GM23338 (cell line): ENCODE data around the gene CLIC3.

Experiments used
- CREB1 ChIP-seq: fragments of 250-450 bp; sonication (Bioruptor Pico); IDR thresholded peaks from 2 replicates; pipeline ENCODE4 v1.5.0; 2020; ENCODE audit warnings: low read depth, mild to moderate bottlenecking, moderate library complexity
- EZH2 ChIP-seq: fragments of 200-600 bp; sonication (generic); IDR thresholded peaks from one replicate; pipeline ENCODE4 v1.8.0; 2017; ENCODE audit warnings: antibody characterized with exemption, mild to moderate bottlenecking, low read depth; ENCODE audit not compliant: unreplicated experiment
- EZH2phosphoT487 ChIP-seq: fragments of 200-600 bp; sonication (generic); IDR thresholded peaks from one replicate; pipeline ENCODE4 v1.8.1; 2018; ENCODE audit warnings: antibody characterized with exemption; ENCODE audit not compliant: unreplicated experiment
- JUNB ChIP-seq: IDR thresholded peaks from one replicate; pipeline ENCODE4 v1.6.1; 2016; ENCODE audit warnings: antibody characterized with exemption; ENCODE audit not compliant: unreplicated experiment
- NANOG ChIP-seq: IDR thresholded peaks from 2 replicates; pipeline ENCODE4 v1.6.1; 2016; ENCODE audit warnings: antibody characterized with exemption, borderline replicate concordance
- POLR2AphosphoS5 ChIP-seq: IDR thresholded peaks from 2 replicates; pipeline ENCODE4 v1.6.1; 2016; ENCODE audit warnings: antibody characterized with exemption, low read depth
- STAT1 ChIP-seq: IDR thresholded peaks from one replicate; pipeline ENCODE4 v1.6.1; 2016; ENCODE audit warnings: antibody characterized with exemption; ENCODE audit not compliant: unreplicated experiment
- ZNF114 ChIP-seq: fragments of 250-450 bp; sonication (Bioruptor Pico); IDR thresholded peaks from 2 replicates; pipeline ENCODE4 v1.5.0; 2020; ENCODE audit warnings: mild to moderate bottlenecking, moderate library complexity
- ZNF331 ChIP-seq: fragments of 250-450 bp; sonication (Bioruptor Pico); IDR thresholded peaks from 2 replicates; pipeline ENCODE4 v1.5.0; 2020; ENCODE audit warnings: low read depth, mild to moderate bottlenecking, moderate library complexity
- TF ChIP-seq, protein P1 (sequence below), 2 experiments: fragments of 200-600 bp in 1 of 2; sonication (generic) in 1 of 2; conservative IDR thresholded peaks; 2 replicates each; pipeline versions ENCODE4 v1.5.1 to v1.6.1; 2016 to 2017; ENCODE audit warnings: antibody characterized with exemption in 2 of 2, low read depth in 2 of 2, mild to moderate bottlenecking in 2 of 2, moderate library complexity in 1 of 2
- TF ChIP-seq, protein P2 (sequence below): IDR thresholded peaks from one replicate; pipeline ENCODE4 v1.6.1; 2018; ENCODE audit warnings: antibody characterized with exemption; ENCODE audit not compliant: unreplicated experiment
- TF ChIP-seq, protein P3 (sequence below): IDR thresholded peaks from 2 replicates; pipeline ENCODE4 v1.6.1; 2016; ENCODE audit warnings: antibody characterized with exemption
- TF ChIP-seq, protein P4 (sequence below): fragments of 250-450 bp; sonication (Bioruptor Pico); IDR thresholded peaks from 2 replicates; pipeline ENCODE4 v1.5.0; 2020; ENCODE audit warnings: mild to moderate bottlenecking, moderate library complexity

DNA sequence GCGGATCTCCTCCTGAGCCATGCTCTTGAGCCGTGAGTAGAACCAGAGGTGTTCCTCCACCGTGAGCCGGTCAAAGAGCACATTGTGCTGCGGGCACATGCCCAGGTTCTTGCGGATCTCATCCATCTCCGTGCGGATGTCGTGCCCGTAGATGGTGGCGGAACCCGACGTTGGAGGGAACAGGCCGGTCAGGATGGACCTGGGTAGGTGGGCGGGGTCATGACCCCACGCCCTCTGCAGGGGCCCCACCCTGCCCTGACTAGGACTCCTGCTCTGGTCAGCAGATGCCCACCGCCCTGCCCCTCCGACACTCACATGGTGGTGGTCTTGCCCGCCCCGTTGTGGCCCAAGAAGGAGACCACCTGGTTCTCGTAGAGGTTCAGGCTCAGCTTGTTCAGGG lies 19.6 kb upstream of the CLIC3 start:
- TF ChIP-seq, protein P1, sequence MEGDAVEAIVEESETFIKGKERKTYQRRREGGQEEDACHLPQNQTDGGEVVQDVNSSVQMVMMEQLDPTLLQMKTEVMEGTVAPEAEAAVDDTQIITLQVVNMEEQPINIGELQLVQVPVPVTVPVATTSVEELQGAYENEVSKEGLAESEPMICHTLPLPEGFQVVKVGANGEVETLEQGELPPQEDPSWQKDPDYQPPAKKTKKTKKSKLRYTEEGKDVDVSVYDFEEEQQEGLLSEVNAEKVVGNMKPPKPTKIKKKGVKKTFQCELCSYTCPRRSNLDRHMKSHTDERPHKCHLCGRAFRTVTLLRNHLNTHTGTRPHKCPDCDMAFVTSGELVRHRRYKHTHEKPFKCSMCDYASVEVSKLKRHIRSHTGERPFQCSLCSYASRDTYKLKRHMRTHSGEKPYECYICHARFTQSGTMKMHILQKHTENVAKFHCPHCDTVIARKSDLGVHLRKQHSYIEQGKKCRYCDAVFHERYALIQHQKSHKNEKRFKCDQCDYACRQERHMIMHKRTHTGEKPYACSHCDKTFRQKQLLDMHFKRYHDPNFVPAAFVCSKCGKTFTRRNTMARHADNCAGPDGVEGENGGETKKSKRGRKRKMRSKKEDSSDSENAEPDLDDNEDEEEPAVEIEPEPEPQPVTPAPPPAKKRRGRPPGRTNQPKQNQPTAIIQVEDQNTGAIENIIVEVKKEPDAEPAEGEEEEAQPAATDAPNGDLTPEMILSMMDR (conservative IDR thresholded peaks at IDR 0.05; ENCODE audit: low read depth in 2 of 2) = no peak
- TF ChIP-seq EZH2 (no peak), POLR2AphosphoS5 (no peak), CREB1 (no peak), EZH2phosphoT487 (no peak), NANOG (no peak), ZNF331 (CRISPR knock-in tag) (no peak), JUNB (no peak), STAT1 (no peak), ZNF114 (CRISPR knock-in tag) (no peak)
- TF ChIP-seq, protein P2, sequence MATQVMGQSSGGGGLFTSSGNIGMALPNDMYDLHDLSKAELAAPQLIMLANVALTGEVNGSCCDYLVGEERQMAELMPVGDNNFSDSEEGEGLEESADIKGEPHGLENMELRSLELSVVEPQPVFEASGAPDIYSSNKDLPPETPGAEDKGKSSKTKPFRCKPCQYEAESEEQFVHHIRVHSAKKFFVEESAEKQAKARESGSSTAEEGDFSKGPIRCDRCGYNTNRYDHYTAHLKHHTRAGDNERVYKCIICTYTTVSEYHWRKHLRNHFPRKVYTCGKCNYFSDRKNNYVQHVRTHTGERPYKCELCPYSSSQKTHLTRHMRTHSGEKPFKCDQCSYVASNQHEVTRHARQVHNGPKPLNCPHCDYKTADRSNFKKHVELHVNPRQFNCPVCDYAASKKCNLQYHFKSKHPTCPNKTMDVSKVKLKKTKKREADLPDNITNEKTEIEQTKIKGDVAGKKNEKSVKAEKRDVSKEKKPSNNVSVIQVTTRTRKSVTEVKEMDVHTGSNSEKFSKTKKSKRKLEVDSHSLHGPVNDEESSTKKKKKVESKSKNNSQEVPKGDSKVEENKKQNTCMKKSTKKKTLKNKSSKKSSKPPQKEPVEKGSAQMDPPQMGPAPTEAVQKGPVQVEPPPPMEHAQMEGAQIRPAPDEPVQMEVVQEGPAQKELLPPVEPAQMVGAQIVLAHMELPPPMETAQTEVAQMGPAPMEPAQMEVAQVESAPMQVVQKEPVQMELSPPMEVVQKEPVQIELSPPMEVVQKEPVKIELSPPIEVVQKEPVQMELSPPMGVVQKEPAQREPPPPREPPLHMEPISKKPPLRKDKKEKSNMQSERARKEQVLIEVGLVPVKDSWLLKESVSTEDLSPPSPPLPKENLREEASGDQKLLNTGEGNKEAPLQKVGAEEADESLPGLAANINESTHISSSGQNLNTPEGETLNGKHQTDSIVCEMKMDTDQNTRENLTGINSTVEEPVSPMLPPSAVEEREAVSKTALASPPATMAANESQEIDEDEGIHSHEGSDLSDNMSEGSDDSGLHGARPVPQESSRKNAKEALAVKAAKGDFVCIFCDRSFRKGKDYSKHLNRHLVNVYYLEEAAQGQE = no peak
- TF ChIP-seq, protein P3, sequence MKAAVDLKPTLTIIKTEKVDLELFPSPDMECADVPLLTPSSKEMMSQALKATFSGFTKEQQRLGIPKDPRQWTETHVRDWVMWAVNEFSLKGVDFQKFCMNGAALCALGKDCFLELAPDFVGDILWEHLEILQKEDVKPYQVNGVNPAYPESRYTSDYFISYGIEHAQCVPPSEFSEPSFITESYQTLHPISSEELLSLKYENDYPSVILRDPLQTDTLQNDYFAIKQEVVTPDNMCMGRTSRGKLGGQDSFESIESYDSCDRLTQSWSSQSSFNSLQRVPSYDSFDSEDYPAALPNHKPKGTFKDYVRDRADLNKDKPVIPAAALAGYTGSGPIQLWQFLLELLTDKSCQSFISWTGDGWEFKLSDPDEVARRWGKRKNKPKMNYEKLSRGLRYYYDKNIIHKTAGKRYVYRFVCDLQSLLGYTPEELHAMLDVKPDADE = no peak
- TF ChIP-seq, protein P4, sequence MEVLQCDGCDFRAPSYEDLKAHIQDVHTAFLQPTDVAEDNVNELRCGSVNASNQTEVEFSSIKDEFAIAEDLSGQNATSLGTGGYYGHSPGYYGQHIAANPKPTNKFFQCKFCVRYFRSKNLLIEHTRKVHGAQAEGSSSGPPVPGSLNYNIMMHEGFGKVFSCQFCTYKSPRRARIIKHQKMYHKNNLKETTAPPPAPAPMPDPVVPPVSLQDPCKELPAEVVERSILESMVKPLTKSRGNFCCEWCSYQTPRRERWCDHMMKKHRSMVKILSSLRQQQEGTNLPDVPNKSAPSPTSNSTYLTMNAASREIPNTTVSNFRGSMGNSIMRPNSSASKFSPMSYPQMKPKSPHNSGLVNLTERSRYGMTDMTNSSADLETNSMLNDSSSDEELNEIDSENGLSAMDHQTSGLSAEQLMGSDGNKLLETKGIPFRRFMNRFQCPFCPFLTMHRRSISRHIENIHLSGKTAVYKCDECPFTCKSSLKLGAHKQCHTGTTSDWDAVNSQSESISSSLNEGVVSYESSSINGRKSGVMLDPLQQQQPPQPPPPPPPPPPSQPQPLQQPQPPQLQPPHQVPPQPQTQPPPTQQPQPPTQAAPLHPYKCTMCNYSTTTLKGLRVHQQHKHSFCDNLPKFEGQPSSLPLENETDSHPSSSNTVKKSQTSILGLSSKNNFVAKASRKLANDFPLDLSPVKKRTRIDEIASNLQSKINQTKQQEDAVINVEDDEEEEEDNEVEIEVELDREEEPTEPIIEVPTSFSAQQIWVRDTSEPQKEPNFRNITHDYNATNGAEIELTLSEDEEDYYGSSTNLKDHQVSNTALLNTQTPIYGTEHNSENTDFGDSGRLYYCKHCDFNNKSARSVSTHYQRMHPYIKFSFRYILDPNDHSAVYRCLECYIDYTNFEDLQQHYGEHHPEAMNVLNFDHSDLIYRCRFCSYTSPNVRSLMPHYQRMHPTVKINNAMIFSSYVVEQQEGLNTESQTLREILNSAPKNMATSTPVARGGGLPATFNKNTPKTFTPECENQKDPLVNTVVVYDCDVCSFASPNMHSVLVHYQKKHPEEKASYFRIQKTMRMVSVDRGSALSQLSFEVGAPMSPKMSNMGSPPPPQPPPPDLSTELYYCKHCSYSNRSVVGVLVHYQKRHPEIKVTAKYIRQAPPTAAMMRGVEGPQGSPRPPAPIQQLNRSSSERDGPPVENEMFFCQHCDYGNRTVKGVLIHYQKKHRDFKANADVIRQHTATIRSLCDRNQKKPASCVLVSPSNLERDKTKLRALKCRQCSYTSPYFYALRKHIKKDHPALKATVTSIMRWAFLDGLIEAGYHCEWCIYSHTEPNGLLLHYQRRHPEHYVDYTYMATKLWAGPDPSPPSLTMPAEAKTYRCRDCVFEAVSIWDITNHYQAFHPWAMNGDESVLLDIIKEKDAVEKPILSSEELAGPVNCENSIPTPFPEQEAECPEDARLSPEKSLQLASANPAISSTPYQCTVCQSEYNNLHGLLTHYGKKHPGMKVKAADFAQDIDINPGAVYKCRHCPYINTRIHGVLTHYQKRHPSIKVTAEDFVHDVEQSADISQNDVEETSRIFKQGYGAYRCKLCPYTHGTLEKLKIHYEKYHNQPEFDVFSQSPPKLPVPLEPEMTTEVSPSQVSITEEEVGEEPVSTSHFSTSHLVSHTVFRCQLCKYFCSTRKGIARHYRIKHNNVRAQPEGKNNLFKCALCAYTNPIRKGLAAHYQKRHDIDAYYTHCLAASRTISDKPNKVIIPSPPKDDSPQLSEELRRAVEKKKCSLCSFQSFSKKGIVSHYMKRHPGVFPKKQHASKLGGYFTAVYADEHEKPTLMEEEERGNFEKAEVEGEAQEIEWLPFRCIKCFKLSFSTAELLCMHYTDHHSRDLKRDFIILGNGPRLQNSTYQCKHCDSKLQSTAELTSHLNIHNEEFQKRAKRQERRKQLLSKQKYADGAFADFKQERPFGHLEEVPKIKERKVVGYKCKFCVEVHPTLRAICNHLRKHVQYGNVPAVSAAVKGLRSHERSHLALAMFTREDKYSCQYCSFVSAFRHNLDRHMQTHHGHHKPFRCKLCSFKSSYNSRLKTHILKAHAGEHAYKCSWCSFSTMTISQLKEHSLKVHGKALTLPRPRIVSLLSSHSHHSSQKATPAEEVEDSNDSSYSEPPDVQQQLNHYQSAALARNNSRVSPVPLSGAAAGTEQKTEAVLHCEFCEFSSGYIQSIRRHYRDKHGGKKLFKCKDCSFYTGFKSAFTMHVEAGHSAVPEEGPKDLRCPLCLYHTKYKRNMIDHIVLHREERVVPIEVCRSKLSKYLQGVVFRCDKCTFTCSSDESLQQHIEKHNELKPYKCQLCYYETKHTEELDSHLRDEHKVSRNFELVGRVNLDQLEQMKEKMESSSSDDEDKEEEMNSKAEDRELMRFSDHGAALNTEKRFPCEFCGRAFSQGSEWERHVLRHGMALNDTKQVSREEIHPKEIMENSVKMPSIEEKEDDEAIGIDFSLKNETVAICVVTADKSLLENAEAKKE = no peak
